Hypothalamus (tissue), 51 donors: ENCODE measurements around the gene ADGRA3.
"Not testable (repeated sequence)": the region's sequence is repeated elsewhere in the genome, so short reads cannot be mapped to it uniquely, and the experiment has no call there.

Experiments used
- DNase-seq, 51 donors: peaks; one replicate each; lab custom pipeline; 2025; lab: John Stamatoyannopoulos, UW

Gene ADGRA3

GRCh38 chr4:22480675-22481327, 35.1 kb downstream of the ADGRA3 start:
- no peak for DNase-seq

- DNase-seq = no peak
Observed at GRCh38 chr4:22478426-22478825, 37.4 kb downstream of the ADGRA3 start.

- DNase-seq = no peak
Observed at GRCh38 chr4:22477813-22478182, 38.1 kb downstream of the ADGRA3 start.

DNA sequence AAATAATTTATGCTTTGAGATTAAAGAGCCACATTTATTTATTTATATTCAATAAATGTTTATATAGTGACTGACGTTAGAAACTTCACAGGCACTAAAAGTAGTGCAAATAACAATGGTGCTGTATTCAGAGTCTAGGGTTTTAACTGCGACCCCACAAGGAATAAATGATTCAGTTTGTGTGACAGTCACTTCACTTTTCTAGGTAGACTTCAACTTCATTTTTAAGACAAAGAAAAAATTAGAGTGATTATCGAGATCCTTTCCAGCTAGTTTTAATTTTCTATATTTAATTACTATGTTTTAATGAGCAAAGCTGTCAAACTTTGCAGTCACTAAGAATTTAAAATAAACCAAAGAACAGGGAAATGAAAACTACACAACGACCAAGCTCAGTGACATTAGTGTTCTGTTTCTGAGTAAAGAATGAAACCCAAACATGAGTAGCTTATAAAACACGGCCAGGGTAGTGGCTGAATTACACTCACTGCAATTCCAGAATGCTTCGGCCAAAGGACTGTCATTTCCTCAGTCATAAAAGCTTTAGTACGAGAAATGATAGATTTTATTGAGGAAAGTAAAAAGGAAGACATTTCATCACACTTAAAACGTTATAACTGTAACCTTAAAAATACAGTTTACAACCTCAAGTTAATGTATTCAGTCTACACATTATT, 38.6 kb downstream of the ADGRA3 start:
- DNase-seq = no peak

GRCh38 chr4:22476011-22476410, 39.9 kb downstream of the ADGRA3 start:
- no peak for DNase-seq

DNA sequence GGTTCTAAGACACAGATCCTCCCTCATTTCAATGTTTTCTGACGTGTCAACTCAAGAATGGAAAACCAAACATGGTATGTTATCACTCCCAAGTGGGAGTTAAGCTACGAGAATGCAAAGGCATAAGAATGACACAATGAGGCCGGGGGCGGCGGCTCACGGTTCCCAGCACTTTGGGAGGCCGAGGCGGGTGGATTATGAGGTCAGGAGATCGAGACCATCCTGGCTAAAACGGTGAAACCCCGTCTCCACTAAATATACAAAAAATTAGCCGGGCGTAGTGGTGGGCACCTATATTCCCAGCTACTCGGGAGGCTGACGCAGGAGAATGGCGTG, 40.6 kb downstream of the ADGRA3 start:
- not testable (repeated sequence) for DNase-seq

DNA sequence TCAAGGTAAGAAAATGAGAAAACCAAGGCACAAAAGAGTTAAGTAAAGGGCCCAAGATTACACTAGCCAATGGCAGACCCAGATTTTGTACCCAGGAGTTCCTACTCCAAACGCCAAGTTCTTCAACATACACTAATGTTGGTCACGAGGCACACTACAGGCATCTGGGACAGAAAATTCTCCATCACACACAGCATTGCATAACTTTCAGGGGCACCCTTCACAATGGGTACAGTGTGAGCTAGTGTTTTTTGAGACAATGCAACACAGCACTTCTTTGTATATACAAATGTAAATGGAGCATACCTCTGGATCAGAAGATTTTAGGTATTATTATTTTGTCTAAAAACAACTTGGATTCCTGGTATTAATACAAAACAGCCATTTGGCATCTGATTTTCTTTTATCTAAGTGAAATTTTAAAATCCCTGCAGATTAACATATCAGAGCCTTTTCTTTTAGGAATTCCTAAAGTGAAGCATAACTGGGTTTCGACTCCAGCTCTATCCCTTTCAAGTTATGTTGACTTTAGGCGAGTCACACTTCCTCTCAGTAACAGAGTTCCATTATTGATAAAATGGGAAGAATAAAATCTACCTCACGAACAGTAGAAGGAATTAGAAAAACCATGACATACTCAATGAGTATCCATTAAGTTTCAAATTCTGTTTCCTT, 41.1 kb downstream of the ADGRA3 start:
- DNase-seq = no peak

- no peak for DNase-seq
Observed at GRCh38 chr4:22473268-22473667, 42.6 kb downstream of the ADGRA3 start.

GRCh38 chr4:22471999-22472461, 43.8 kb downstream of the ADGRA3 start:
- no peak for DNase-seq

GRCh38 chr4:22471419-22471818, 44.4 kb downstream of the ADGRA3 start:
- DNase-seq = no peak

GRCh38 chr4:22466581-22466980, 49.3 kb downstream of the ADGRA3 start:
- no peak for DNase-seq

DNA sequence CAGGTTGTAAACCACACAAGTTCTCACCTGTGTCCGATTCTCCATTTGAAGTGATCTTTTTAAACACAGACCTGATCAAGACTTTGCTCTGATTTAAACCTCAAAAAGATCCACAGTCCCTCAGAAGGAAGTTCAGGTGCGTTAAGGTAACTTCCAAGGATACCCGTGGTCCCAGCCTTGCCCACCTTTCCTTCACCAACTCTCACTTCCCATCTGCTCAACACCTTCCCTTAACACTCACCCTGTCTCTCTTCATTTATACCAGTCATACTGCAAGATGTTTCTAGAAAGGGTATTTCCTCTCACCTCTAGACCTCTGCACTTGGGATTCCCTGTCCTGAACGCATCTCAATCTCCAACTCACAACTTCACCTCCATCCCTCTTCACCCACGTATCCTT, 49.9 kb downstream of the ADGRA3 start:
- no peak for DNase-seq

DNA sequence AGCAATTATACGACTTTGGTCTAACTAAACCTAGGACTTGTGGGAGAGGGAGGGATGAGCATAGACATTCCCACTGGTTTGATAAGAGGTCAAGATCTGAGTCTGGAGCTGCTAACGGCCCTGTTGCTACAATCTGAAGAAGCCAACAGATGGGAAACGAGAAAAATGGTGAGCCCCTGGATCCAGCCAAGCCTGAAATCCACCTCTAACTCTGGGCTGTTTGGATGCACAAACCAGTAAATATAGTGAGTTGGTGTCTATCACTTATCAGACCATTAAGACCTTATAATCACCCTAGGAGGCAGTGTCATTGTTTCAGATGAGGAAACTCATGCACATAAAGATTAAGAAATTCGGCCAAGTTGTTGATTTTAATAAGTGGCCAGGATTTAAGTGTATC, 50.5 kb downstream of the ADGRA3 start:
- no peak for DNase-seq

DNA sequence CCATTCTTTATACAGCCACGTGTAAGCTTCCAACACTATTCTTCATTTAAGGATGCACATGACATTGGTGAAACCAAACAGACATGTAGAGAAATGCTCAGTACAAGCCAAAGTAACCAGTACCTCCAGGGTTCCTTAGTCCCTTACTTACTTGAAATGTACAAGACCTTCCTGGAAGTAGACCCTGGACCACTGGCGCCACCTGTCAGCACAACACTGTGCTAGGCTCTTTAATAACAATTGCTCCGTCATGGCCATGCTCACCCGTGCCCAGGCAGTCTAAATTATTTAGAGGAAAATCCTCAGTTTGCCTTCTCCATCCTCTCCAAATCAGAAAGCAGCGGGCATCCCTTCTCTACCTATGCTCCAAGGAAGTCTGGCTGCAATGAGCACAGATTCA, 52.7 kb downstream of the ADGRA3 start:
- no peak for DNase-seq

DNA sequence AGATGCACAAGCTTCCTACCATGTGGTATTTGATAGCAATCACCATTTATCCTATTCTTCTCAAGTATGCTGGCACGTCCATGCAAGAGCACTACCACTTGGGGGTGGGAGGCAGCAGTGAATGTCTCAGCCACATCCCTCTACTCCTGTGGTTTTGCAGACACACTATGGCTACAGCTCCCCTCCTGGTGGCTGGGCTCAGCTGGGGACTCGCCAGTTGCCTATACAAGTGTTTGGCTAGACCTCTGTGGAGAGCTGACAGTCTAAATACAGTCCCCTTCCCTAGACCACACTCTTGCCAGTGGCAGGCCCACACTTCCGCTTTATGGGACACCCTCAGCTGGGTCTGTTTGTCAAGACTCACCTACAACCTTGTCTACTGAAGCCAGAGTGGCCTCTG, 53.2 kb downstream of the ADGRA3 start:
- DNase-seq = no peak

DNA sequence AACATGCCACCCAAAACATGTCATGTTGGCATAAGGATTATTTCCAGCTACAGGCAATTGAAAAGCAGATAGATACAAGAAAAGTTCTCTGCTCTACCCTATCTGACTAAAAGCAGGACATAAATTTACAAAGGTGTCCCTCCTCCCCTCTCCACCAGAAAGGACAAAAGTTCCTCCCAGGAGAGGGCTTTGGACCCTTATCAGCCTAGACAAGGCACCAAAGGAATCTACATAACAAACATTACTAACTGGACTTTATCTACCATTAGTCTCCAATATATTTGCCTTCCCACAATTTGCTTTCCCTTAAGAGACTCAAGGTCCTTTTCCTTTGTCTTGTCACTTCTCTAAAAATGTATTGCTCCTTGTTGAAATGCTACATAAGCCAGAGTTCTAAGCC, 55.6 kb downstream of the ADGRA3 start:
- no peak for DNase-seq

DNA sequence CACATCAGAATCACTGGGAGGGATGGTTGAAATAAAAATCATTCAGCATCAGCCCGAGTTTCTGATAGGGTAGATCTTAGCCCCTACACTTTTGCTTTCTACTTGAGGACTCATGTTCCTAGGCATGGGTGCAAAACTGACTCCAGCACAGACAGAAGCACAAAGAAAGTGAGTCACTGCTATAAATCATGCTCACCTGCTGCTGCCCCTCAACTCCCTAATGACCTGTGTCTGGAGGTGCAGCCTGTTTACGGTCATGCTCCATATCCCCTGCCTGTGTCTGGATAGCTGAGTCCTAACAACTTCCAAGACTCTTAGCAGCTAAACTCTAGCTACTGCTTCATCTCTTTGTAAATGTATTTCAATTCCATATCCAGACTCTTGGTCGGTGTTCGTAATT, 57.8 kb downstream of the ADGRA3 start:
- DNase-seq = no peak

DNA sequence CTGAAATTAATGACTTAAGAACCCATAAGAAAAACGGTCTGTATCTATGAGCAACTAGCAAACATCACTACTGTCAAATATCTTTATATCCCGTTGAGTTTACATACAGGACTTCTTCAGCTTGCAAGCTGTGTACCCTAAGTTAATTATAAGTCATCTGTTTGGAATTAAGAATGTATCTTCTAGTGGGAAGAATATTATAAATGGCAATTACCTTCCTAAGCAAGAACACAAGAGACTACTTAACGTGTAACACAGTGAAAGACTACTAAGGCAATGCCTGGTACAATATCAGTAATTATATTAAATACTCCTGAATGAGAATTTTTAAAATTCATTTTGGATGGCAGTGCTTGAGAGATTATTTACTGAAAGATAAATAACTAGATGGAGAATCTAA, 58.5 kb downstream of the ADGRA3 start:
- DNase-seq = no peak

DNA sequence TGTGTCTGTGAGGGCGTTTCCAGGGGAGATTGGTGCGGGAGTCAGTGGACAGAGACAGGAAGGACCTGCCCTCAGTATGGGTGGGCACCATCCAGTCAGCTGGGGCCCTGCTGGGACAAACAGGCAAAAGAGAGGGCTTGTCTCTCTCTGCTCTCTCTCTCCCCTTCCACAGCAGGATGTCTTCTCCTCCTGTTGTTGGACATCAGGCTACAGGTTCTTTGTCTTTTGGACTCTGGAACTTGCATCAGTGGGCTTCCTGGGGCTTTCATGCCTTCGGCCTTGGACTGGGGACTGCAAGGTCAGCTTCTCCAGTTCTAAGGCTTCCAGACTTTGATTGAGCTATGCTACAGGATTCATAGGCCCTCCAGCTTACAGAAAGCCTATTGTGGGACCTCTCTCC, 59.6 kb downstream of the ADGRA3 start:
- no peak for DNase-seq

- no peak for DNase-seq
Observed at GRCh38 chr4:22454955-22455354, 60.9 kb downstream of the ADGRA3 start.

- no peak for DNase-seq
Observed at GRCh38 chr4:22454216-22454838, 61.5 kb downstream of the ADGRA3 start.

DNA sequence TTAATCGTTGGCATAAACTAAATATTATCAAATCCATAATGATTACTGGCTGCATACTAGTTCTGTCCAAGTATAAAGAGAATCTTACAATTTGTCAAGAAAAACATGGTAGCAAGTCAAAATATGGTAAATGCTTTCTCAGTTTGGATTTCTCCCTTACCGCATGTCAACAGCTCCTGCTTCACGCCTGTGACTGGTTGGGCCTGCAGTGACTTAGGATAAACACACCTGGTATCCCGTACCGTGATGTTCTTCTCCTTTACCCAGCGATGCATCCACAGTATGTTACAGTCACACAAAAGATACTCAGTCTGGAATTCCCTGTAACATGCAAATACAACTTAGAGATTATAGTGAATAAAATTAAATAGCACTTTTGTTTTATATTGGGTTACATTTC, 71.1 kb downstream of the ADGRA3 start:
- DNase-seq = no peak
